ENCODE results near the gene DCAF8L2. TPM values are rescaled to one million over a fixed set of nuclear protein-coding genes. Genes with fewer than 3 reads are reported as not detected.

Gene DCAF8L2
- total RNA-seq, 2 experiments from 2014 or later = not detected

Other genes starting within 250 kb of the DCAF8L2 start
- not detected for gene PPP4R3C, start 127.0 kb upstream of the DCAF8L2 start, total RNA-seq
- gene MAGEB10, start 217.6 kb downstream of the DCAF8L2 start, total RNA-seq = not detected

All from activated CD4-positive, alpha-beta T cell treated with anti-CD3 and anti-CD28 coated beads, Interleukin-2, amount 10 ng/mL, durations not matched to agents 7 days and 5 days (primary cell).